ENCODE results near the gene MKX.
A peak's percentile ranks its signal among the peaks of the same experiment; 100 is the strongest.

MKX gene

GRCh38 chr10:27724287-27724686, 21.3 kb downstream of the MKX start:
- TF ChIP-seq CTCF (conservative IDR thresholded peaks at IDR 0.05; ENCODE audit: control insufficient read depth, insufficient read depth, low read depth, low read length) = peak; percentile 52
- no peak overlapping the region for H3K4me3 ChIP-seq (ENCODE audit: control insufficient read depth, low read depth, low read length)
- peak; percentile 54 for DNase-seq (ENCODE audit: low read depth)

GRCh38 chr10:27723436-27723835, 22.2 kb downstream of the MKX start:
- no peak for TF ChIP-seq CTCF (conservative IDR thresholded peaks at IDR 0.05; ENCODE audit: control insufficient read depth, insufficient read depth, low read depth, low read length)
- peak; percentile 63 for DNase-seq (ENCODE audit: low read depth)
- no peak overlapping the region for H3K4me3 ChIP-seq (ENCODE audit: control insufficient read depth, low read depth, low read length)

- no peak for TF ChIP-seq CTCF (conservative IDR thresholded peaks at IDR 0.05; ENCODE audit: control insufficient read depth, insufficient read depth, low read depth, low read length)
- DNase-seq (ENCODE audit: low read depth) = no peak
These were observed 25.1 kb downstream of the MKX start for GRCh38 chr10:27720529-27720928.

GRCh38 chr10:27719052-27719451, 26.6 kb downstream of the MKX start:
- no peak for DNase-seq (ENCODE audit: low read depth)
- no peak overlapping the region for H3K4me3 ChIP-seq (ENCODE audit: control insufficient read depth, low read depth, low read length)
- TF ChIP-seq CTCF (conservative IDR thresholded peaks at IDR 0.05; ENCODE audit: control insufficient read depth, insufficient read depth, low read depth, low read length) = no peak

More at GRCh38 chr10:27720529-27720928, 25.1 kb downstream of the MKX start:
- H3K4me3 ChIP-seq (ENCODE audit: control insufficient read depth, low read depth, low read length) = no peak overlapping the region

- no peak for DNase-seq (ENCODE audit: low read depth)
- no peak overlapping the region for H3K4me3 ChIP-seq (ENCODE audit: control insufficient read depth, low read depth, low read length)
- no peak for TF ChIP-seq CTCF (conservative IDR thresholded peaks at IDR 0.05; ENCODE audit: control insufficient read depth, insufficient read depth, low read depth, low read length)
These were observed 27.8 kb downstream of the MKX start for GRCh38 chr10:27717861-27718260.

- H3K4me3 ChIP-seq (ENCODE audit: control insufficient read depth, low read depth, low read length) = no peak overlapping the region
- TF ChIP-seq CTCF (conservative IDR thresholded peaks at IDR 0.05; ENCODE audit: control insufficient read depth, insufficient read depth, low read depth, low read length) = no peak
- DNase-seq (ENCODE audit: low read depth) = no peak
These were observed 28.4 kb downstream of the MKX start for GRCh38 chr10:27717224-27717623.

- no peak for TF ChIP-seq CTCF (conservative IDR thresholded peaks at IDR 0.05; ENCODE audit: control insufficient read depth, insufficient read depth, low read depth, low read length)
- DNase-seq (ENCODE audit: low read depth) = peak; percentile 22
- H3K4me3 ChIP-seq (ENCODE audit: control insufficient read depth, low read depth, low read length) = no peak overlapping the region
These were observed 29.1 kb downstream of the MKX start for GRCh38 chr10:27716521-27716920.

Measured in fibroblast of mammary gland (primary cell).